Right cardiac atrium (tissue), 5 donors: ENCODE data around the gene NR3C2. TPM values are rescaled to one million over a fixed set of nuclear protein-coding genes. Genes with fewer than 3 reads are reported as not detected.
"Not testable (repeated sequence)": the region's sequence is repeated elsewhere in the genome, so short reads cannot be mapped to it uniquely, and the experiment has no call there.

Source experiments
- ATAC-seq, 2 donors: fragments of 200-7000 bp; cut with Tn5 transposase; one replicate each; pipeline versions ENCODE4 v1.8.0 to v1.9.1; 2020; ENCODE audit warnings: moderate library complexity in 2 of 2, mild to moderate bottlenecking in 1 of 2
- DNase-seq, 3 donors: peaks; one replicate each; pipeline ENCODE4 v3.0.0-alpha.2; 2020
- H3K27ac ChIP-seq: one replicate; pipeline ENCODE4 v1.5.1; 2013; ENCODE audit warnings: mild to moderate bottlenecking, low read length, control low read depth, moderate library complexity
- H3K27me3 ChIP-seq: one replicate; pipeline ENCODE4 v1.6.1; 2013; ENCODE audit not compliant: control insufficient read depth, insufficient read depth
- H3K4me1 ChIP-seq: one replicate; pipeline ENCODE4 v1.6.1; 2013; ENCODE audit warnings: low read length; ENCODE audit not compliant: control insufficient read depth, insufficient read depth
- H3K4me3 ChIP-seq: one replicate; pipeline ENCODE4 v1.5.1; 2013; ENCODE audit warnings: low read length, control low read depth
- H3K9me3 ChIP-seq: one replicate; pipeline ENCODE4 v1.6.1; 2013; ENCODE audit warnings: low read length; ENCODE audit not compliant: control insufficient read depth
- WGBS: extraction: QIAGEN DNeasy Blood & Tissue Kit; methylation state at CpG from one replicate; pipeline ENCODE4 v1.1.7; 2013; 5-methylcytosine and 5-hydroxymethylcytosine counted together
- intact Hi-C, 4 donors: fragments of 100-400 bp; cut with DNase I; formaldehyde crosslinking; loops; one replicate each; pipeline versions ENCODE4 v1.11.0 to v1.14.0; 2022 to 2023
- polyA plus RNA-seq: library from polyadenylated mRNA; stranded (reverse); fragments of 200-250 nt; gene quantifications from one replicate; pipeline ENCODE4 v1.2.3, GENCODE V29; 2013
- total RNA-seq, 4 donors: library from RNA; stranded (reverse); fragmentation: NEBNext Ultra II Directional; extraction: Animal tissue kit (Norgen Biotek cat#: 25700); gene quantifications; one replicate each; pipeline ENCODE4 v1.2.1, GENCODE V29; 2021
- donor health status: healthy with polysubstance abuse.
- donor health status: DM: no; HTN: yes; CAD: no.
- donor health status: DM: no; HTN: no; CAD: no.
- donor health status: DM: no; HTN: yes; CAD: no; lungs with severe emphysema.
- donor health status: DM: yes; HTN: yes; CAD: no.

The NR3C2 gene
- total and polyA plus RNA-seq, 5 donors: 5.9 to 27.9 (median 24.3) TPM

- no peak for DNase-seq
- Histone ChIP-seq H3K4me3 (no peak overlapping the region), H3K4me1 (no peaks in the 10 kb centered on the region), H3K27ac (no peak overlapping the region), H3K9me3 (no peaks in the 10 kb centered on the region), H3K27me3 (no peaks in the 10 kb centered on the region)
- WGBS: 79% methylated on average over 3 of the region's 3 CpGs
- ATAC-seq: peak in 1 of 2 donors; percentile 32
- intact Hi-C loops: no loop called here
Measured at GRCh38 chr4:148141501-148141900, 300.7 kb downstream of the NR3C2 start.

- ATAC-seq (no peak), DNase-seq (no peak)
- 96% methylated on average over 1 of the region's 1 CpG for WGBS
- Histone ChIP-seq H3K27me3 (no peaks in the 10 kb centered on the region), H3K4me1 (no peaks in the 10 kb centered on the region), H3K4me3 (no peak overlapping the region), H3K27ac (no peak overlapping the region), H3K9me3 (no peaks in the 10 kb centered on the region)
- intact Hi-C loops: no loop called here
Measured at GRCh38 chr4:148126825-148127224, 315.4 kb downstream of the NR3C2 start.

GRCh38 chr4:148124512-148124911 is 317.7 kb downstream of the NR3C2 start:
- no peaks in the 10 kb centered on the region for H3K9me3 ChIP-seq
- DNase-seq: no peak
- no peak overlapping the region for H3K4me3 ChIP-seq
- no peaks in the 10 kb centered on the region for H3K27me3 ChIP-seq
- no peak for ATAC-seq
- no peak overlapping the region for H3K27ac ChIP-seq
- WGBS: 95% methylated on average over 1 of the region's 1 CpG
- intact Hi-C loops: no loop called here
- no peaks in the 10 kb centered on the region for H3K4me1 ChIP-seq

- H3K27me3 ChIP-seq, intact Hi-C loops, H3K9me3 ChIP-seq, H3K4me3 ChIP-seq, ATAC-seq, H3K4me1 ChIP-seq, DNase-seq, H3K27ac ChIP-seq: not testable (repeated sequence)
- 97% methylated on average over 2 of the region's 2 CpGs for WGBS
Measured at GRCh38 chr4:148123161-148123560, 319.1 kb downstream of the NR3C2 start.

GRCh38 chr4:148120216-148120615 is 322.0 kb downstream of the NR3C2 start:
- intact Hi-C loops: no loop called here
- no peak for ATAC-seq
- WGBS: 93% methylated on average over 3 of the region's 3 CpGs
- Histone ChIP-seq H3K27ac (no peak overlapping the region), H3K4me3 (no peak overlapping the region), H3K9me3 (no peaks in the 10 kb centered on the region), H3K4me1 (no peaks in the 10 kb centered on the region), H3K27me3 (no peaks in the 10 kb centered on the region)
- no peak for DNase-seq

- no peak for ATAC-seq
- WGBS: 92% methylated on average over 3 of the region's 3 CpGs
- Histone ChIP-seq H3K9me3 (no peaks in the 10 kb centered on the region), H3K4me1 (no peaks in the 10 kb centered on the region), H3K27me3 (no peaks in the 10 kb centered on the region), H3K4me3 (no peak overlapping the region), H3K27ac (no peak overlapping the region)
- no peak for DNase-seq
- intact Hi-C loops: no loop called here
Measured at GRCh38 chr4:148118633-148119032, 323.6 kb downstream of the NR3C2 start.

GRCh38 chr4:148118179-148118578 is 324.0 kb downstream of the NR3C2 start:
- no peaks in the 10 kb centered on the region for H3K9me3 ChIP-seq
- H3K4me3 ChIP-seq: no peak overlapping the region
- DNase-seq (no peak), ATAC-seq (no peak)
- intact Hi-C loops: no loop called here
- no peak overlapping the region for H3K27ac ChIP-seq
- H3K27me3 ChIP-seq: no peaks in the 10 kb centered on the region
- no peaks in the 10 kb centered on the region for H3K4me1 ChIP-seq
- WGBS: 65% methylated on average over 4 of the region's 4 CpGs

- Histone ChIP-seq H3K9me3 (no peaks in the 10 kb centered on the region), H3K4me1 (no peaks in the 10 kb centered on the region), H3K27ac (no peak overlapping the region), H3K27me3 (no peaks in the 10 kb centered on the region), H3K4me3 (no peak overlapping the region)
- DNase-seq (peak in 1 of 3 donors; percentile 7), ATAC-seq (no peak)
- 80% methylated on average over 4 of the region's 4 CpGs for WGBS
- intact Hi-C loops: no loop called here
Measured at GRCh38 chr4:148116969-148117368, 325.2 kb downstream of the NR3C2 start.

GRCh38 chr4:148116264-148116663 is 325.9 kb downstream of the NR3C2 start:
- no peaks in the 10 kb centered on the region for H3K27me3 ChIP-seq
- ATAC-seq: no peak
- H3K27ac ChIP-seq: no peak overlapping the region
- no peaks in the 10 kb centered on the region for H3K9me3 ChIP-seq
- no peaks in the 10 kb centered on the region for H3K4me1 ChIP-seq
- H3K4me3 ChIP-seq: no peak overlapping the region
- no peak for DNase-seq
- 36% methylated on average over 2 of the region's 2 CpGs for WGBS
- intact Hi-C loops: no loop called here

GRCh38 chr4:148114436-148114835 is 327.8 kb downstream of the NR3C2 start:
- Histone ChIP-seq H3K4me3 (no peak overlapping the region), H3K9me3 (no peaks in the 10 kb centered on the region), H3K4me1 (no peaks in the 10 kb centered on the region), H3K27ac (no peak overlapping the region), H3K27me3 (no peaks in the 10 kb centered on the region)
- no peak for ATAC-seq
- DNase-seq: no peak
- intact Hi-C loops: no loop called here

GRCh38 chr4:148112231-148112982 is 329.8 kb downstream of the NR3C2 start:
- no peak for DNase-seq
- ATAC-seq: no peak
- 83% methylated on average over 4 of the region's 4 CpGs for WGBS

GRCh38 chr4:148110169-148110568 is 332.0 kb downstream of the NR3C2 start:
- H3K27ac ChIP-seq: no peak overlapping the region
- ATAC-seq: no peak
- 97% methylated on average over 3 of the region's 3 CpGs for WGBS
- H3K4me1 ChIP-seq: no peaks in the 10 kb centered on the region
- DNase-seq: no peak
- no peaks in the 10 kb centered on the region for H3K9me3 ChIP-seq
- no peaks in the 10 kb centered on the region for H3K27me3 ChIP-seq
- H3K4me3 ChIP-seq: no peak overlapping the region
- intact Hi-C loops: no loop called here

More at GRCh38 chr4:148112231-148112982, 329.8 kb downstream of the NR3C2 start:
- Histone ChIP-seq H3K27me3 (no peaks in the 10 kb centered on the region), H3K27ac (no peak overlapping the region), H3K9me3 (no peaks in the 10 kb centered on the region), H3K4me1 (no peaks in the 10 kb centered on the region), H3K4me3 (no peak overlapping the region)
- intact Hi-C loops: no loop called here
